ENCODE data around the gene ZNF428. TPM values are rescaled to one million over a fixed set of nuclear protein-coding genes. Genes with fewer than 3 reads are reported as not detected.
A peak's percentile ranks its signal among the peaks of the same experiment; 100 is the strongest.

The ZNF428 gene
- total and polyA plus RNA-seq, 2 of the 4 experiments (the other 2 are of a cell fraction) = 9.9 to 32.3 TPM

DNA sequence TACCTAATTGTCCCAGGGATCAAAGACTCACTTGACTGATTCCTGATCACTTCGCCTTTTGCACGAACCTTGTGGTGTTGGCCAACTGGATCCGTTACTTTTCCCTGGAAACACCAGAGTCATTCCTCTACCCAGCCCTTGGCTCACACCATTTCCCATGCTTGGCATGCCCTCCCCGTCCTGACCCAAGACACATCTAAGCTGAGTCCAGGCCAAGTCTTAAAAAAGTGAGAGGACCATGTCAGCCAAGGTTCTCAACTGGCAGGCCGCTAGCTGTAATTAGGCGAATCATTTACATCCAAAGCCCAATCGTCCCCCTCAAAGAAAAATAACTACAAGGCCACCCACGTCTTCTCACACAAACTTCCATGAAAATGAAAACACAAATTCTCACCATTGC is 39.1 kb upstream of the ZNF428 start:
- peaks cover 39 to 65% of the 10 kb centered on the region in 2 experiments for H3K79me1 ChIP-seq (ENCODE audit: low read depth in 1 of 2, low read length in 2 of 2)
- H2BK120ac ChIP-seq (ENCODE audit: low read depth, low read length) = no peak overlapping the region
- no TSS peak for BruUV-seq (replicated peaks)
- no peak overlapping the region for H3K4me3 ChIP-seq (ENCODE audit: insufficient read depth, low read depth, low read length)
- H4K5ac ChIP-seq (ENCODE audit: low read depth, low read length) = no peak overlapping the region
- H3K4me1 ChIP-seq (ENCODE audit: control insufficient read depth, insufficient read depth, low read length) = no peaks in the 10 kb centered on the region
- H4K20me1 ChIP-seq (ENCODE audit: insufficient read depth, low read length) = peaks cover 37% of the 10 kb centered on the region
- H3K4me2 ChIP-seq (ENCODE audit: low read depth, low read length) = no peak overlapping the region
- no peak overlapping the region for H2BK20ac ChIP-seq (ENCODE audit: low read depth, low read length)
- peaks cover 7% of the 10 kb centered on the region; the same call in 1 of the 2 replicates for H3K9me1 ChIP-seq (ENCODE audit: insufficient read depth, low read length)
- H3K23ac ChIP-seq (ENCODE audit: low read depth, low read length) = no peak overlapping the region
- peaks cover 65% of the 10 kb centered on the region for H3K36me3 ChIP-seq (ENCODE audit: control insufficient read depth, insufficient read depth, low read length)
- ChIA-PET POLR2A (ENCODE audit: unreplicated experiment) (no interaction called here), CTCF (interaction anchor here (0.6 kb wide), 1 partner anchor 239 kb away, joined by 3 read pairs; no protein-coding TSS in a partner anchor)
- H3K18ac ChIP-seq (ENCODE audit: low read depth, low read length) = no peak overlapping the region
- DNase-seq (no peak), ATAC-seq (ENCODE audit: low read depth) (no peak)
- H2AK5ac ChIP-seq (ENCODE audit: low read depth, low read length) = no peak overlapping the region
- in situ Hi-C loops (cut with MboI; ENCODE audit: low sequenced_read_pairs) = no loop called here
- no peak overlapping the region for H3K9ac ChIP-seq (ENCODE audit: low read depth, low read length)
- peaks cover 3% of the 10 kb centered on the region; the same call in 1 of the 2 replicates for H3K9me3 ChIP-seq (ENCODE audit: control insufficient read depth, insufficient read depth, low read length)
- no peak overlapping the region for H4K91ac ChIP-seq (ENCODE audit: insufficient read depth, low read depth, low read length)
- H2AFZ ChIP-seq (replicated peaks; ENCODE audit: low read length, poor library complexity) = no peak overlapping the region
- no peaks in the 10 kb centered on the region for H3K27me3 ChIP-seq (ENCODE audit: control insufficient read depth, insufficient read depth, low read length)
- peak overlapping the region; percentile 61 for H2AK9ac ChIP-seq (replicated peaks; ENCODE audit: low read depth, low read length, poor library complexity)
- H2BK5ac ChIP-seq (ENCODE audit: low read depth, low read length, poor library complexity, severe bottlenecking) = no peak overlapping the region
- intact Hi-C loops (cut with micrococcal nuclease) = no loop called here
- WGBS, 2 experiments (ENCODE audit: extremely low coverage in 2 of 2, insufficient read length in 1 of 2) = 93% methylated on average over 8 of the region's 8 CpGs; no CpG with 5 or more reads in 1 of the 2 experiments
- no peak overlapping the region for H3K56ac ChIP-seq (ENCODE audit: extremely low read depth, insufficient read depth, low read length)
- no peak for TF ChIP-seq SMC3 (IDR thresholded peaks at IDR 0.05; ENCODE audit: low read depth, low read length)
- no peak for TF ChIP-seq BHLHE40 (IDR thresholded peaks at IDR 0.05; ENCODE audit: low read depth, low read length)
- TF ChIP-seq, protein P1, sequence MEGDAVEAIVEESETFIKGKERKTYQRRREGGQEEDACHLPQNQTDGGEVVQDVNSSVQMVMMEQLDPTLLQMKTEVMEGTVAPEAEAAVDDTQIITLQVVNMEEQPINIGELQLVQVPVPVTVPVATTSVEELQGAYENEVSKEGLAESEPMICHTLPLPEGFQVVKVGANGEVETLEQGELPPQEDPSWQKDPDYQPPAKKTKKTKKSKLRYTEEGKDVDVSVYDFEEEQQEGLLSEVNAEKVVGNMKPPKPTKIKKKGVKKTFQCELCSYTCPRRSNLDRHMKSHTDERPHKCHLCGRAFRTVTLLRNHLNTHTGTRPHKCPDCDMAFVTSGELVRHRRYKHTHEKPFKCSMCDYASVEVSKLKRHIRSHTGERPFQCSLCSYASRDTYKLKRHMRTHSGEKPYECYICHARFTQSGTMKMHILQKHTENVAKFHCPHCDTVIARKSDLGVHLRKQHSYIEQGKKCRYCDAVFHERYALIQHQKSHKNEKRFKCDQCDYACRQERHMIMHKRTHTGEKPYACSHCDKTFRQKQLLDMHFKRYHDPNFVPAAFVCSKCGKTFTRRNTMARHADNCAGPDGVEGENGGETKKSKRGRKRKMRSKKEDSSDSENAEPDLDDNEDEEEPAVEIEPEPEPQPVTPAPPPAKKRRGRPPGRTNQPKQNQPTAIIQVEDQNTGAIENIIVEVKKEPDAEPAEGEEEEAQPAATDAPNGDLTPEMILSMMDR (conservative IDR thresholded peaks at IDR 0.05; ENCODE audit: low read depth, low read length) = no peak
- TF ChIP-seq RAD21 (IDR thresholded peaks at IDR 0.05; ENCODE audit: low read length) = no peak
- no peak for TF ChIP-seq FOS (IDR thresholded peaks at IDR 0.05; ENCODE audit: low read depth, low read length)
- no peak for TF ChIP-seq MAZ (IDR thresholded peaks at IDR 0.05; ENCODE audit: borderline replicate concordance, low read depth, low read length)
- TF ChIP-seq MXI1 (IDR thresholded peaks at IDR 0.05; ENCODE audit: borderline replicate concordance, low read depth, low read length) = no peak
- no peak for TF ChIP-seq NFE2L2 (IDR thresholded peaks at IDR 0.05; ENCODE audit: low read depth, low read length)
- no peak for TF ChIP-seq RCOR1 (IDR thresholded peaks at IDR 0.05; ENCODE audit: insufficient replicate concordance, low read length)
- TF ChIP-seq CHD1 (IDR thresholded peaks at IDR 0.05; ENCODE audit: low read depth, low read length) = no peak
- TF ChIP-seq POLR2A (IDR thresholded peaks at IDR 0.05; ENCODE audit: low read depth, low read length) = no peak
- TF ChIP-seq, protein P2, sequence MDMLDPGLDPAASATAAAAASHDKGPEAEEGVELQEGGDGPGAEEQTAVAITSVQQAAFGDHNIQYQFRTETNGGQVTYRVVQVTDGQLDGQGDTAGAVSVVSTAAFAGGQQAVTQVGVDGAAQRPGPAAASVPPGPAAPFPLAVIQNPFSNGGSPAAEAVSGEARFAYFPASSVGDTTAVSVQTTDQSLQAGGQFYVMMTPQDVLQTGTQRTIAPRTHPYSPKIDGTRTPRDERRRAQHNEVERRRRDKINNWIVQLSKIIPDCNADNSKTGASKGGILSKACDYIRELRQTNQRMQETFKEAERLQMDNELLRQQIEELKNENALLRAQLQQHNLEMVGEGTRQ (IDR thresholded peaks at IDR 0.05; ENCODE audit: low read depth, low read length) = no peak
- TF ChIP-seq RFX5 (IDR thresholded peaks at IDR 0.05; ENCODE audit: low read depth, low read length) = no peak
- TF ChIP-seq, protein P3, sequence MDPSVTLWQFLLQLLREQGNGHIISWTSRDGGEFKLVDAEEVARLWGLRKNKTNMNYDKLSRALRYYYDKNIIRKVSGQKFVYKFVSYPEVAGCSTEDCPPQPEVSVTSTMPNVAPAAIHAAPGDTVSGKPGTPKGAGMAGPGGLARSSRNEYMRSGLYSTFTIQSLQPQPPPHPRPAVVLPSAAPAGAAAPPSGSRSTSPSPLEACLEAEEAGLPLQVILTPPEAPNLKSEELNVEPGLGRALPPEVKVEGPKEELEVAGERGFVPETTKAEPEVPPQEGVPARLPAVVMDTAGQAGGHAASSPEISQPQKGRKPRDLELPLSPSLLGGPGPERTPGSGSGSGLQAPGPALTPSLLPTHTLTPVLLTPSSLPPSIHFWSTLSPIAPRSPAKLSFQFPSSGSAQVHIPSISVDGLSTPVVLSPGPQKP (IDR thresholded peaks at IDR 0.05; ENCODE audit: borderline replicate concordance, low read depth, low read length) = no peak
- dilution Hi-C loops (cut with HindIII; ENCODE audit: low sequenced_read_pairs, unreplicated experiment) = no loop called here
- H4K8ac ChIP-seq (ENCODE audit: low read depth in 2 of 2, low read length in 2 of 2) = no peak overlapping the region
- no peak overlapping the region for H3K14ac ChIP-seq (replicated peaks; ENCODE audit: low read depth, low read length)
- no peak overlapping the region for H3K27ac ChIP-seq (ENCODE audit: insufficient read depth, low read length)
- H2BK15ac ChIP-seq (ENCODE audit: low read depth, low read length) = no peak overlapping the region
- H3K4ac ChIP-seq (ENCODE audit: low read depth, low read length) = no peak overlapping the region

Measured in IMR-90 (cell line).